Lower lobe of right lung (tissue), 2 donors: Measurements from ENCODE around the gene HRH3. TPM values are rescaled to one million over a fixed set of nuclear protein-coding genes. Genes with fewer than 3 reads are reported as not detected.

Source experiments
- ATAC-seq, 2 donors: fragments of 200-7000 bp; cut with Tn5 transposase; one replicate each; pipeline ENCODE4 v1.9.1; 2020 to 2022; ENCODE audit warnings: mild to moderate bottlenecking in 2 of 2, moderate library complexity in 2 of 2
- DNase-seq: peaks from one replicate; pipeline ENCODE4 v3.0.0-alpha.2; 2020
- H3K27ac ChIP-seq: fragments of 200-600 bp; one replicate; pipeline ENCODE4 v1.8.0; 2022
- H3K27me3 ChIP-seq: fragments of 200-600 bp; one replicate; pipeline ENCODE4 v1.8.0; 2022; ENCODE audit warnings: low read depth
- H3K36me3 ChIP-seq: fragments of 200-600 bp; one replicate; pipeline ENCODE4 v1.8.0; 2022; ENCODE audit warnings: mild to moderate bottlenecking
- H3K4me1 ChIP-seq: fragments of 200-600 bp; one replicate; pipeline ENCODE4 v1.8.0; 2022
- H3K4me3 ChIP-seq: fragments of 200-600 bp; one replicate; pipeline ENCODE4 v1.8.0; 2022; ENCODE audit warnings: mild to moderate bottlenecking
- H3K9me3 ChIP-seq: fragments of 200-600 bp; one replicate; pipeline ENCODE4 v1.8.0; 2022
- intact Hi-C: fragments of 100-400 bp; cut with DNase I; formaldehyde crosslinking; loops from one replicate; pipeline ENCODE4 v1.11.0; 2022
- total RNA-seq: library from RNA; stranded (reverse); fragmentation: NEBNext Ultra II Directional; extraction: Animal tissue kit (Norgen Biotek cat#: 25700); gene quantifications from one replicate; pipeline ENCODE4 v1.2.1, GENCODE V29; 2021
- TF ChIP-seq, protein P1 (sequence below): fragments of 200-600 bp; IDR thresholded peaks from one replicate; pipeline ENCODE4 v1.8.0; 2022; ENCODE audit warnings: antibody characterized with exemption, mild to moderate bottlenecking
- donor health status: DM: no; HTN: yes; CAD: no; lungs with severe emphysema.

Gene HRH3
- total RNA-seq, 1 donor from 2014 or later, result not detected

DNA sequence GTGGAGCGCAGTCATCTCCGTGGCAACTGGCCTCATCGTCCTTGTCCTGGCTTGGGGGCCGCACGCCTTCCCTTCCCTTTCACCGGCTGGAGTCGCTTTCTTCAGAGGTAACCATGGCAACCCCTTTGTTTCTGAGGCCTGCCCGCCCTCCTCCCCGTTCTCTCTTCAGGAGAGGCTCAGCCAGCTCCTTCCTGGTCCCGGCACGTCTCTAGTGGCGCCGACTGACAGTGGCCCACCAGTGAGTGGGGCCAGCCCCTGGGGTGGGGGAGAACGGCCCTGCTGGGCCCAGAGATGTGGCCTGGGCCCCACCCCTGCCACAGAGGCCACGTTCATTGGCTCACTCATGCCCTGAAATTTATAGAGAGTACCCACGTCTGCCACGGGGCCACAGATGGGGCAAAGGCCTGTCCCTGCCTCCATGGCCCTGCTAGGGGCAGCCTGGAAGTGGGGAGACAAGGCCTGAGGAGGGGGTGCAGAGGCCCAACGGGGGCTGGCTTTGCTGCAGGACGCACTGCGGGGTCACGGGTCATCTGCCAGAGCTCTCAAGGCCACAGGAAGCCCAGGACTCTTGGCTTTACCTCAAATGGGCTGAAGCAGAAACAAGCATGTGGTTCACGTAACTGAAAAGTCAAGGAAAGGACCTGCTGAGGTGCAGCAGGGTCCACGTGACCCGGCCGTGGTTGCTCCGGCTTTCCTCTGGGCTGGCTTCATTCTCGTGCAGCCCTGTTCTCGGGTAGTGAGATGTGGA is 16.9 kb upstream of the HRH3 start:
- Histone ChIP-seq H3K4me1 (peaks cover 27% of the 10 kb centered on the region), H3K4me3 (no peak overlapping the region), H3K27me3 (no peaks in the 10 kb centered on the region), H3K27ac (no peak overlapping the region), H3K36me3 (peaks cover 9% of the 10 kb centered on the region), H3K9me3 (no peaks in the 10 kb centered on the region)
- DNase-seq, result no peak
- intact Hi-C loops, result no loop called here
- no peak for ATAC-seq
- TF ChIP-seq, protein P1, sequence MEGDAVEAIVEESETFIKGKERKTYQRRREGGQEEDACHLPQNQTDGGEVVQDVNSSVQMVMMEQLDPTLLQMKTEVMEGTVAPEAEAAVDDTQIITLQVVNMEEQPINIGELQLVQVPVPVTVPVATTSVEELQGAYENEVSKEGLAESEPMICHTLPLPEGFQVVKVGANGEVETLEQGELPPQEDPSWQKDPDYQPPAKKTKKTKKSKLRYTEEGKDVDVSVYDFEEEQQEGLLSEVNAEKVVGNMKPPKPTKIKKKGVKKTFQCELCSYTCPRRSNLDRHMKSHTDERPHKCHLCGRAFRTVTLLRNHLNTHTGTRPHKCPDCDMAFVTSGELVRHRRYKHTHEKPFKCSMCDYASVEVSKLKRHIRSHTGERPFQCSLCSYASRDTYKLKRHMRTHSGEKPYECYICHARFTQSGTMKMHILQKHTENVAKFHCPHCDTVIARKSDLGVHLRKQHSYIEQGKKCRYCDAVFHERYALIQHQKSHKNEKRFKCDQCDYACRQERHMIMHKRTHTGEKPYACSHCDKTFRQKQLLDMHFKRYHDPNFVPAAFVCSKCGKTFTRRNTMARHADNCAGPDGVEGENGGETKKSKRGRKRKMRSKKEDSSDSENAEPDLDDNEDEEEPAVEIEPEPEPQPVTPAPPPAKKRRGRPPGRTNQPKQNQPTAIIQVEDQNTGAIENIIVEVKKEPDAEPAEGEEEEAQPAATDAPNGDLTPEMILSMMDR, result no peak

GRCh38 chr20:62236200-62236599 is 16.1 kb upstream of the HRH3 start:
- Histone ChIP-seq H3K4me1 (peaks cover 23% of the 10 kb centered on the region), H3K27me3 (no peaks in the 10 kb centered on the region), H3K9me3 (no peaks in the 10 kb centered on the region), H3K4me3 (no peak overlapping the region), H3K27ac (no peak overlapping the region), H3K36me3 (peaks cover 5% of the 10 kb centered on the region)
- ATAC-seq (no peak), DNase-seq (no peak)
- intact Hi-C loops, result no loop called here
- TF ChIP-seq, protein P1, result no peak

GRCh38 chr20:62235777-62236157 is 15.7 kb upstream of the HRH3 start:
- no peak for DNase-seq
- TF ChIP-seq, protein P1, result no peak
- no peaks in the 10 kb centered on the region for H3K9me3 ChIP-seq
- no peak for ATAC-seq
- no peak overlapping the region for H3K27ac ChIP-seq
- peaks cover 2% of the 10 kb centered on the region for H3K36me3 ChIP-seq
- H3K4me1 ChIP-seq, result peaks cover 22% of the 10 kb centered on the region
- no peaks in the 10 kb centered on the region for H3K27me3 ChIP-seq
- intact Hi-C loops, result no loop called here
- no peak overlapping the region for H3K4me3 ChIP-seq

- Histone ChIP-seq H3K27ac (no peak overlapping the region), H3K27me3 (no peaks in the 10 kb centered on the region), H3K36me3 (no peaks in the 10 kb centered on the region), H3K4me1 (peaks cover 16% of the 10 kb centered on the region), H3K9me3 (no peaks in the 10 kb centered on the region), H3K4me3 (no peak overlapping the region)
- ATAC-seq (no peak), DNase-seq (no peak)
- TF ChIP-seq, protein P1, result no peak
- intact Hi-C loops, result no loop called here
These were observed 15.1 kb upstream of the HRH3 start for GRCh38 chr20:62235001-62235776.

DNA sequence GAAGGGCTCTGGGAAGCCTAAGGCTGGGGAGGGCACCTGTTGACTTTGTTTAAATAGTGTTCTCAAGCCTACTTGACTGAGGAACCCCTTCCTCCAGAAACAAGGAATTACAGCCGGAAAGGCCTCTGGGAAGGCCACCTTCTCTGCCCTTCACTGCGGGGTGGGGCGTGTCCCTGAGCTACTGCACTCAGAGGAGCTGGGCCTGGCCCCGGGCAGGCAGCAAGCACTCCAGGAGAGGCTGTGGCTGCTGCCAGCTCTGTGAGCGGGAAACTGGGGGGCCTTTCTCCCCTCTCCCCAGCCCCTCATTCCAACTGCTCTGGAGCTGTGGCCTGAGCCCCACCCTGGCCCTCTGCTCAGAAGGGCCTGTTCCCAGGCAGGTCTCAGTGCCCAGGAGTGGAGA is 14.3 kb upstream of the HRH3 start:
- ATAC-seq, result no peak
- Histone ChIP-seq H3K4me1 (peaks cover 7% of the 10 kb centered on the region), H3K36me3 (no peaks in the 10 kb centered on the region), H3K4me3 (no peak overlapping the region), H3K9me3 (no peaks in the 10 kb centered on the region), H3K27me3 (no peaks in the 10 kb centered on the region), H3K27ac (no peak overlapping the region)
- intact Hi-C loops, result no loop called here
- TF ChIP-seq, protein P1, result no peak
- DNase-seq, result no peak
